ENCODE results near the gene PRR16. TPM values are rescaled to one million over a fixed set of nuclear protein-coding genes. Genes with fewer than 3 reads are reported as not detected.

Gene PRR16
- total RNA-seq, 3 donors from 2014 or later: not detected

DNA sequence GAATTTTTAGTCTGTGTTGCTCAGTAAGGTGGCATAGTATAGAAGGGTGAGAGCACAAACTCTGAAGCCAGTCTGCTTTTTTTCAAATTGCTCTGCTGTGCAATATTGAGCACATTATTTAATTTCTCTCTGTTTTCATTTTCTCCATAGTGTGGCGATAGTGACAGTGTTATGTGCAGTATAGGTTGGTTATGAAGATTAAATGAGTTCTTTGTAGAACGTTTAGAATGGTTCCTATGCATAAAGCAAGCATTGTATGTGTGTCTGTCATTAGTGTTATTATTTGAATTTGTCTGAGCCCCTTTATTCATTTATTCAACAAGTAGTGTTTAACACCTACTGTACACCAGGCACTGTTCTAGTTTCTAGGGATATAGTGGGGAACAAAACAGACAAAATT is 9.2 kb downstream of the PRR16 start:
- Mint-ChIP-seq H3K4me1 (ENCODE audit: low read depth) (no peaks in the 10 kb centered on the region), H3K9me3 (no peaks in the 10 kb centered on the region), H3K36me3 (ENCODE audit: insufficient read depth) (no peaks in the 10 kb centered on the region), H3K4me3 (no peak overlapping the region), H3K27me3 (ENCODE audit: low read depth) (no peaks in the 10 kb centered on the region)
- DNase-seq: no peak
- no peak for ATAC-seq

DNA sequence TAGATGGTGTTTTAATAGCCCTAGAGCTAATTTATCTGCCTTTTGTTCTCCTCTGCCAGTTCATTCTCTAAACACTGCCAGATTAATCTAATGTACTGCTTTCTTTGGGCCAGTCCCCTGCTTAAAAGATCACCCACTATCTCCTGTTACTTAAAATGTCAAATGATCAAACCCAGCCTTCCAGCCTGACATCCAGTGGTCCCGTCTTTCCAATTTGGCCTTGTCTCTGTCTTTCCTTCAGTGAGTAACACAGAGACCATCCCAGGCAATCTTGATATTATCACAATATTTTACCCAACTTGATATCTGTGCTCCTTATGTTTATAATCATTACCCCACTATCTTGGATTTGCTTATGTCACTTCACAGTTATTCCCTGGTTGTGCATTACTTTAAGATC is 12.0 kb downstream of the PRR16 start:
- H3K4me3 Mint-ChIP-seq: no peak overlapping the region
- DNase-seq: no peak
- H3K27me3 Mint-ChIP-seq (ENCODE audit: low read depth): no peaks in the 10 kb centered on the region
- no peaks in the 10 kb centered on the region for H3K4me1 Mint-ChIP-seq (ENCODE audit: low read depth)
- ATAC-seq: no peak
- no peaks in the 10 kb centered on the region for H3K36me3 Mint-ChIP-seq (ENCODE audit: insufficient read depth)
- H3K9me3 Mint-ChIP-seq: no peaks in the 10 kb centered on the region

DNA sequence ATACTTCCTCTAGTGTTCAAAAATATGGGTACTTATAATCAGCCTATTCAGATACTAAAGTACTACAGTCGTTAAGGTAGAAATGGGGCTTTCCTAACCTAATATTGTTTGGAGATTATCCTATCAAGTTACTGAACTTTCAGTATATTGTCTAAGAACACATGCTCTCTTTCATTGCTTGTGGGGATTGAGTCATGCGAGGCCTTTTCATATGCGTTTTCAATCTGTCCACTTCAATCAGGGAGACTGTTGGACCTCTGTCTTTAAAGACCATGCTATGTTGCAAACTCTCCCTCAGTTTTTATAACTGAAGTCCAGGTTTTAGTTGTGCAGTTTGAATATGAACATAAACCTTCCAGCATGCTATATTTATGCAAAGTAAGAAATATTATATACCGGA is 15.0 kb downstream of the PRR16 start:
- no peak for ATAC-seq
- no peak overlapping the region for H3K4me3 Mint-ChIP-seq
- H3K27me3 Mint-ChIP-seq (ENCODE audit: low read depth): no peaks in the 10 kb centered on the region
- no peaks in the 10 kb centered on the region for H3K9me3 Mint-ChIP-seq
- H3K36me3 Mint-ChIP-seq (ENCODE audit: insufficient read depth): no peaks in the 10 kb centered on the region
- no peak for DNase-seq
- H3K4me1 Mint-ChIP-seq (ENCODE audit: low read depth): no peaks in the 10 kb centered on the region

DNA sequence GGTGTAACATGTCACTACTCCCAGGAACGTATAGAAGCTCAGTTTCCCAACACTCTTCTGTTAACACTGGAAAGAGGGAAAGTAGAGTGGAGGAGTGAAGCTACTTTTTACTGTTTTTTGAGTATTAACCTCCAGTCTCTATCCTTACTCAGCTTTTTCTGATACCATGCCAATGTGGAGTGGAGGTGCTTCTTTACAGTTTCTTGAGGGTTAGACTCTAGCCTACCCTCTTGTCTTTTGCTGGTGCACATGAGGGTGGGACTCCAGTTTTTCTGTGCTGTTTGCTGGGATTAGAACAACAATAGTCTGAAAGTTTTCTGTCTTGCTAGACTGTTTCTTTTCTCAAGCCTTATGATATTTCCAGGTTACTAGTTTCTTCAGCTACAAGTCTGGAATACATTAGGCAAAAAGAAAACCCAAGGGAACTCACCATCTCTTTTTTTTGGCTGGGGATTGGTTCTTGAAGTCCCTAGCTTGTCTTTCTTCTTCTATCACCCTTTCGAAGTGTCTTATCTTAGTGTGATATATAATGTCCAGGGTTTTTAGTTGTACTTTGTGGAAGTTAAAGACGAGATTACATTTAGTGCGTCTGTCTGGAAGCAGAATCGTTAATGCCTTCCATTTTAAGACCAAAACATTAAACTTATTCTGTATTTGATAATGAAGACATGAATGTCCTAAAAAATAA is 35.9 kb downstream of the PRR16 start:
- H3K4me1 Mint-ChIP-seq (ENCODE audit: low read depth): no peaks in the 10 kb centered on the region
- DNase-seq: no peak
- H3K36me3 Mint-ChIP-seq (ENCODE audit: insufficient read depth): no peaks in the 10 kb centered on the region
- ATAC-seq: no peak
- peaks cover 2% of the 10 kb centered on the region for H3K27me3 Mint-ChIP-seq (ENCODE audit: low read depth)
- H3K9me3 Mint-ChIP-seq: peaks cover 6% of the 10 kb centered on the region
- no peak overlapping the region for H3K4me3 Mint-ChIP-seq

DNA sequence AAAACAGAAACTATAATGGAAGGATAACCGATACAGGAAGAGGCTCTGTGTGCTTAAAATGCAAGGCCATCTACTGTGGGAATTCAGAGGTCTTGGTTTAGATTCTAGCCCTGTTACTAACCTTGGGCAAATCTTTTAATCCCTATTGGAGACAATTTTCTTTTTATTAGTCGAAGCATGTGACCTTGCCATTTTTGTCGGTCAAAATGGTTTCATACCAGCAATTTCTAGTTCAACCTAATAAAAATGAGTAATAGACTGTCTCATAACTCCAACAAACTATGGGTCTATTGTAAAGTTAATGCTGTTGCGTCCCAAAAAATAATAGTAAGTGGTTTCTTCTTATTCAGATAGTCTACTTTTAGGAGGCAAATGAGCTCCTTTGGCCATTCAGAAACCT is 38.4 kb downstream of the PRR16 start:
- no peak overlapping the region for H3K4me3 Mint-ChIP-seq
- H3K27me3 Mint-ChIP-seq (ENCODE audit: low read depth): peaks cover 2% of the 10 kb centered on the region
- H3K4me1 Mint-ChIP-seq (ENCODE audit: low read depth): no peaks in the 10 kb centered on the region
- peaks cover 10% of the 10 kb centered on the region for H3K9me3 Mint-ChIP-seq
- ATAC-seq: no peak
- no peaks in the 10 kb centered on the region for H3K36me3 Mint-ChIP-seq (ENCODE audit: insufficient read depth)
- no peak for DNase-seq

DNA sequence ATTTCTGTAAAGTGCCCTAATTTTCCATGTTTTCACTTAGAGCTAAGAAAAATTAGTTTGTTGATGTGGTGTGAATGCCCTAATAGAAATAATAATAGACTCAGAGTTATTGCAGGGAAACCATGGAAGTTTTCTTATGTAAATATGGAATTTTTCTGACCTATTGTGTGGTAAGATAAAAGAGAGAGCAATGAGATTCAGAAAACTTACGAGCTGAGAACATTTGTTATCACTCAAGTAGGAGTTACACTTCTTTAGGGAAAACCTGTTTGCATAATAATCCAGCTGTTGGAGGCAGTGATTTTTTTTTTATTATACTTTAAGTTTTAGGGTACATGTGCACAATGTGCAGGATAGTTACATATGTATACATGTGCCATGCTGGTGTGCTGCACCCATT is 39.2 kb downstream of the PRR16 start:
- no peak for ATAC-seq

DNA sequence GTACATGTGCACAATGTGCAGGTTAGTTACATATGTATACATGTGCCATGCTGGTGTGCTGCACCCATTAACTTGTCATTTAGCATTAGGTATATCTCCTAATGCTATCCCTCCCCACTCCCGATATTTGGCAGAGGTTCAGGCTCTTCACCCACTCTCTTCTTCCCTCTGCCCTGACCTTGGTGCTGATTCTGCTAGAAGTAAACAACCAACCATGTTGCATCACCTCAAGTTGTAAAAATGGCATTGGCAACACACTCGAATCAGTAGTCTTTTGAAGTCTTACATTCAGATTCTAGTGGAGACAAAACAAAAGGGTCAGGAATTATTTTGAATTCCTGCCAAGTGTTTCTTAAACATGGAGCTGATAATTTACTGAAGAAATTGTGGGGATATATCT is 40.0 kb downstream of the PRR16 start:
- Mint-ChIP-seq H3K27me3 (ENCODE audit: low read depth) (peaks cover 2% of the 10 kb centered on the region), H3K4me1 (ENCODE audit: low read depth) (no peaks in the 10 kb centered on the region), H3K9me3 (peaks cover 10% of the 10 kb centered on the region), H3K4me3 (no peak overlapping the region), H3K36me3 (ENCODE audit: insufficient read depth) (no peaks in the 10 kb centered on the region)
- ATAC-seq: no peak
- no peak for DNase-seq

More for the DNA sequence above, 39.2 kb downstream of the PRR16 start:
- Mint-ChIP-seq H3K4me1 (ENCODE audit: low read depth) (no peaks in the 10 kb centered on the region), H3K9me3 (peaks cover 10% of the 10 kb centered on the region), H3K36me3 (ENCODE audit: insufficient read depth) (no peaks in the 10 kb centered on the region), H3K4me3 (no peak overlapping the region), H3K27me3 (ENCODE audit: low read depth) (peaks cover 2% of the 10 kb centered on the region)
- no peak for DNase-seq

DNA sequence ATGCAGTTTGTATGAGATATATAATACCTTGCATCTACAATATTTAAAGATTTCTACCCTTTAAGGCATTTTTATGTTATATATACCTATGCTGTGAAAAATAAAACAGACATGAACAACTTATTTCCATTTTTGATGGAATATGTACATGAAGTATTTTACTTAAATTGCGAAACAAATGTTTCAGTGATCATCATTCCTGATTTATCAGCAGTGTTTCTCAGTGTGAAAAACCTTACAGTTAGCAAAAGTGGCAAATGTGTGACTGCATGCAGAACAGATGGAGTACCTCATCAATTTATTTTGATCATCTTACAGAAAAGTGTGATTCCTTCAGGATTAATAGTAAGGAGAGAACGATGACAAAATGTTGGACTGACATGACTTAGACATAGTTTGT is 43.1 kb downstream of the PRR16 start:
- ATAC-seq (no peak), DNase-seq (no peak)
- H3K27me3 Mint-ChIP-seq (ENCODE audit: low read depth): no peaks in the 10 kb centered on the region
- no peaks in the 10 kb centered on the region for H3K36me3 Mint-ChIP-seq (ENCODE audit: insufficient read depth)
- peaks cover 10% of the 10 kb centered on the region for H3K9me3 Mint-ChIP-seq
- no peaks in the 10 kb centered on the region for H3K4me1 Mint-ChIP-seq (ENCODE audit: low read depth)
- H3K4me3 Mint-ChIP-seq: no peak overlapping the region

DNA sequence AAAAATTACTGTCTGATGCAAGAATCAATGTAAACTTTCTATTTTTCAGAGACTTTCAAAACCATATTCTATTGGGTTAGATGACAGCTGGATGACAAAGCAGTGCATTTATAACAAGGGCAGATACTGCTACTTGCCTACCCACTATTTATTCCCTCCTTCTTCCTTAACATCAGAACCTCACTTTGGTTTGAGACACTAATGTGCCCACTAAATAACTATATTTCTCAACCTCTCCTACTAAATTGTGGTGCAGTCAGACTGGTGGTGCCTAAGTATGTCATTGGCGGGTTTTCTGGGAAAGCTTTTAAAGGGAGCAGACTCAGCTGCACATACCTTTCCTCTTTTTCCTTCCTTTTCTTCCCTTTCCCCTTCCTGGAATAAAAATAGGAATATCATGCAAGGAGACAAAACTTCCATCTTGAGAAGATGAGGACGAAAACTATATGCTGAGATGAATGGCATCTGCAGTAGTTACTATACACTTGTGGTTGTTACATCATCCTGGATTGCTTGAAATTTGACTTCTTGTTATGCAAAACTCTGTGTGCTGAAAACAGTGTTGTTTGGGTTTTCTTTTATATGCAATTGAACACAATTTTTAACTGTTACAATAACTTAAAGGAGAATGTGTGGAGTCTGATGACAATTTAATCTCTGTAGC is 43.8 kb downstream of the PRR16 start:
- ATAC-seq (no peak), DNase-seq (no peak)
- H3K9me3 Mint-ChIP-seq: peaks cover 10% of the 10 kb centered on the region
- no peaks in the 10 kb centered on the region for H3K36me3 Mint-ChIP-seq (ENCODE audit: insufficient read depth)
- no peaks in the 10 kb centered on the region for H3K4me1 Mint-ChIP-seq (ENCODE audit: low read depth)
- no peaks in the 10 kb centered on the region for H3K27me3 Mint-ChIP-seq (ENCODE audit: low read depth)
- H3K4me3 Mint-ChIP-seq: no peak overlapping the region

DNA sequence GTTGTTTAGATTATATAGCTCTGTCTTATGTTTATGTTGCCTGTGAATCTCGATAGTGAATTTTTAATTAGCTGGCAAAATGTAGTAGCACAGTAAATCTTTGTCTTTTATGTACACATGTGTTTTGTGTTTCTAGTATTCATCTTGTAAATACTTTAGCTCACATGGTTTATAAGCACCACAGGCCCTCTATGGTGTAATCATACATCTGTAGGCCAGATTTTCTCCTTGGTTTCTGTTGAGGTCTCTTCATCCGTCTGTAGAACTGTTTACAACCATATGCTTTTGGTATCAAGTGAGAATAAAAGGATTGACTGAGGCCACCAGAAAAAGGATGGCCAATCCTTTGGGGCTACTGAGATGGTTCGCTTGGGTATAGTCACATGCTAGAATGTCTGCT is 45.0 kb downstream of the PRR16 start:
- Mint-ChIP-seq H3K4me3 (no peak overlapping the region), H3K4me1 (ENCODE audit: low read depth) (no peaks in the 10 kb centered on the region), H3K36me3 (ENCODE audit: insufficient read depth) (no peaks in the 10 kb centered on the region), H3K27me3 (ENCODE audit: low read depth) (no peaks in the 10 kb centered on the region), H3K9me3 (peaks cover 9% of the 10 kb centered on the region)
- DNase-seq: no peak
- no peak for ATAC-seq

DNA sequence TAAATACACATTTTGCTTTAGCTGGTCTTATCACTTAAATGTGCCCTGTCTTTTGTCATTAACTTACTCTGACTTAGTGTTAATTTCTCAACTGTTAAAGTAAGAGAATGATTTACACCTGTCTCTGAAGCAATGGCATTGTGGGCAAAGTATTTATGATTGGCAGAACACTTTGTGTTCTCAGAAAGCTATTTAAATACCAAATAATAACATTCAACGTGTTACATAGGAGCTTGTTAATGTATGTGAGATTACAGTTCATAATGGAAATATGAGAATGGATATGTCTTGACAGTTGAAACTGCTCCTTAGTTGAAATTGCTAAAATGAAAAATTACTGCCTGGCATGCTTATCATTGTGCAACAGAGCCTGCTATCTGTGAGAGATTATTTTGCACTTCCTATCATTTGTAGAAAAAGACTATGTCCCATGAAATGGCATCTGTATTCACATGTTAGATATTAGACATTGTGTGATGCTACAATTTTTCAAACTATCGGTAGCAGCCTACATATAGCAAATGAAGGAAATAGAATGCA is 46.1 kb downstream of the PRR16 start:
- H3K4me3 Mint-ChIP-seq: no peak overlapping the region
- H3K4me1 Mint-ChIP-seq (ENCODE audit: low read depth): no peaks in the 10 kb centered on the region
- H3K36me3 Mint-ChIP-seq (ENCODE audit: insufficient read depth): no peaks in the 10 kb centered on the region
- no peak for ATAC-seq
- no peaks in the 10 kb centered on the region for H3K27me3 Mint-ChIP-seq (ENCODE audit: low read depth)
- H3K9me3 Mint-ChIP-seq: peaks cover 9% of the 10 kb centered on the region
- DNase-seq: no peak

DNA sequence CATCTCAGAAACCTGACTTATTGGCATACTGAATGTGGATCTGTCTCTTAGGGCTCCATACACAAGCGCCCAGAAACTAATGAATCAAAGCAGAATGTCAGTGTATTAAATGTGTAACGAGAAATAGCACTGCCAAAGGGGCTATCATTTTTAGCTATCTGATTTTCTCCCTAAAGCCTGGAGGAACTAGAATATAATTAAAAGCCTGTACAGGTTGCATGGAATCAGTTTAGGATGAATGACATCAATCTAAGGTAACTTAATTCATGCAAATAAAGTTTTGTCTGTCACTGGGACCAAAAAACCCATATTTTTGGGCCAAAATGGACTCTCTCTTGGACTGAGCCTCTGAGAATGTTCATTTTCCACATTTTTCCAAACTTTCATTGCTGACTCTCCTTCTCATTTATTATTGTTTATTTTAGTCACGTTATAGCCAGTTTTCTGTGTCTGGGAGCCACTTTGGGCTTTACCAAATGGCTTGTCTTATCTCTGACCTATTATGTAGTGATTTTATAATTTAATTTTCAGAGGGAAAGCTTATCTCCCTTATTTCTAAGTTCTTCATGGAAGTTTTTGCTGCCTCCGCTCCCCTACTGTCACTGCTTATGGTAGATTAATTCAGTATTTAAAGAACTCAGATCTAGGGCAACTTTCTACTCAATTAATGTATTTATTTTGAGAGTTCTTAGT is 47.0 kb downstream of the PRR16 start:
- no peak for DNase-seq
- ATAC-seq: no peak
- H3K4me3 Mint-ChIP-seq: no peak overlapping the region
- peaks cover 9% of the 10 kb centered on the region for H3K9me3 Mint-ChIP-seq
- H3K27me3 Mint-ChIP-seq (ENCODE audit: low read depth): no peaks in the 10 kb centered on the region
- no peaks in the 10 kb centered on the region for H3K36me3 Mint-ChIP-seq (ENCODE audit: insufficient read depth)
- H3K4me1 Mint-ChIP-seq (ENCODE audit: low read depth): no peaks in the 10 kb centered on the region

DNA sequence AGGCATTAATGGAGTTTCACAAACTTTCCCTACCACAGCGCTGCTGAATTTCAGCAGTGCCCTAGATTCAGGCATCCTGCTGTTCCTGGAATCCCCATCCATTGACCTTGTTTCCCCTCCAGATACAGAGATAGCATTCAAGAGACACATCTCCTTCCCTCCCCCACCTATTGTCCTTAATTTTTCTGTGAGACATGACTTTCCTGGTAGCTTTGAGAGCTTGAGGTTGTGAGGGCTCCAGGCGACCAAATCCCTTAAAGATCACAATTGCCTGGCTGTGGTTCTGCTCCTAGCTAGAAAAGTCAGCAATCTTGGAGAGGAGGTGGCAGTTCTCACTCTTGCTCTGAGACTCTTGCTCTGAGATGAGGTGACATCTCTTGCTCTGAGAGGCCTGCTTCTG is 48.0 kb downstream of the PRR16 start:
- peaks cover 5% of the 10 kb centered on the region for H3K9me3 Mint-ChIP-seq
- ATAC-seq (no peak), DNase-seq (no peak)
- H3K27me3 Mint-ChIP-seq (ENCODE audit: low read depth): no peaks in the 10 kb centered on the region
- no peak overlapping the region for H3K4me3 Mint-ChIP-seq
- no peaks in the 10 kb centered on the region for H3K36me3 Mint-ChIP-seq (ENCODE audit: insufficient read depth)
- no peaks in the 10 kb centered on the region for H3K4me1 Mint-ChIP-seq (ENCODE audit: low read depth)

DNA sequence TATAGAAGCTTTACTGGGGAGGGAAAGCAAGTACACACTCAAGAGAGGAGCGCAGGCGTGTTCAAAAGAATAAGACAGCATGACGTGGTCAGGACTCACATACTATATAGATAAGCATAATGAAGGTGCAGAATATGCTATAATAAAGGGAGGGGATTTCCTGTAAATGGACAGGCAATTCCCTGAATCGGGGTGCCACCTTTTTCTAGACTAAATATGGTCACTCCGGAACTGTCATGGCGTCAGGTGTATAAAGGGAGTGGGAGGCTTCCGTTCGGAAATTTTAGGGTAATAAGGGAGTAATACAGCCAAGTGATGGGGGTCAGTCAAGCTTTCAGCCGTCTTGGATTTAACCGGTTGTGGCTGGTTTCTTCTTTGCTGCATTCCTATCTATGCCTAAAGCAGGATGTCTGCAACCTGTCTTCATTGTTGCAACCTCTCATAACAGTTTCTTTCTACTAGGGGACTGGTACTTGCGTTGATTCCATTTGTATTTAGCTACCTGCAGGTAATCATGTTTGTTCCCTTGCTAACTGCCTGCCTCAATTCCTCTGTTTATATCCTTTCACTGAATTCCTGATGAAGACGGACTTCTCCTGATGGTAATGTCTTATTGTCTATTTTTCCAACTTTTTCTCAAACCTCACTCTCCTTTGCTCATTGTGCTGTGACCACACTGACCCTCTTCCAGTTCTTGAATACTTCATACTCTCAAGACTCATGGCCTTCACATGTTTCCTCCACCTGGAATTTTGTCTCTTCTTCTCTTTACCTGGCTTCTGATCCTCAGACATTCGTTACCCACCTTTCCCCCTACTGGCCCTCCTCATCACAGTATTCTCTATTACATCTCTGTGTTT is 48.9 kb downstream of the PRR16 start:
- H3K9me3 Mint-ChIP-seq: peaks cover 10% of the 10 kb centered on the region
- no peaks in the 10 kb centered on the region for H3K4me1 Mint-ChIP-seq (ENCODE audit: low read depth)
- no peak for ATAC-seq

More for the DNA sequence above, 48.9 kb downstream of the PRR16 start:
- Mint-ChIP-seq H3K36me3 (ENCODE audit: insufficient read depth) (no peaks in the 10 kb centered on the region), H3K27me3 (ENCODE audit: low read depth) (no peaks in the 10 kb centered on the region), H3K4me3 (no peak overlapping the region)
- DNase-seq: no peak

Data from activated T-cell treated with anti-CD3 and anti-CD28 coated beads, Interleukin-2, amount 50 U/mL, for 4 hours (primary cell).